ENCODE data around the gene CPNE7. TPM values are rescaled to one million over a fixed set of nuclear protein-coding genes. Genes with fewer than 3 reads are reported as not detected.

Gene CPNE7
- total and polyA plus RNA-seq, 2 donors (not counting 1 experiment from before 2014, with no cell fraction given): 0.51 to 0.76 TPM

- CTCF ChIA-PET: interaction anchor here (0.6 to 1.0 kb wide), 2 partner anchors 36 to 57 kb away, joined by 3 read pairs; no protein-coding TSS in a partner anchor
- H3K9me3 ChIP-seq (ENCODE audit: control extremely low read depth in 1 of 3, control insufficient read depth in 2 of 3, insufficient read depth in 1 of 3, low read length in 2 of 3): no peaks in the 10 kb centered on the region
- peaks cover 38 to 41% of the 10 kb centered on the region in 2 donors for H3K4me1 ChIP-seq (ENCODE audit: control insufficient read depth in 2 of 2, insufficient read depth in 2 of 2, low read length in 2 of 2)
- peaks cover 56% of the 10 kb centered on the region for H4K20me1 ChIP-seq (ENCODE audit: control insufficient read depth, insufficient read depth, low read length, poor library complexity, severe bottlenecking)
- DNase-seq: peak; percentile 59
- WGBS (ENCODE audit: insufficient coverage): 4% methylated on average over 46 of the region's 46 CpGs
- intact Hi-C loops (cut with micrococcal nuclease): loop anchor here (10.0 kb wide), 1 partner anchor 881 kb away; the partner anchor contains the start of gene SNAI3
- H3K36me3 ChIP-seq (replicated peaks in 1 of 2; ENCODE audit: control extremely low read depth in 1 of 2, control insufficient read depth in 1 of 2, extremely low read depth in 1 of 2, insufficient read depth in 2 of 2, low read length in 1 of 2): peaks cover 4 to 40% of the 10 kb centered on the region in 2 experiments
- TF ChIP-seq EZH2 (IDR thresholded peaks at IDR 0.05; ENCODE audit: borderline replicate concordance, insufficient read depth, low read depth, low read length, poor library complexity, severe bottlenecking): no peak
- TF ChIP-seq, protein P1, sequence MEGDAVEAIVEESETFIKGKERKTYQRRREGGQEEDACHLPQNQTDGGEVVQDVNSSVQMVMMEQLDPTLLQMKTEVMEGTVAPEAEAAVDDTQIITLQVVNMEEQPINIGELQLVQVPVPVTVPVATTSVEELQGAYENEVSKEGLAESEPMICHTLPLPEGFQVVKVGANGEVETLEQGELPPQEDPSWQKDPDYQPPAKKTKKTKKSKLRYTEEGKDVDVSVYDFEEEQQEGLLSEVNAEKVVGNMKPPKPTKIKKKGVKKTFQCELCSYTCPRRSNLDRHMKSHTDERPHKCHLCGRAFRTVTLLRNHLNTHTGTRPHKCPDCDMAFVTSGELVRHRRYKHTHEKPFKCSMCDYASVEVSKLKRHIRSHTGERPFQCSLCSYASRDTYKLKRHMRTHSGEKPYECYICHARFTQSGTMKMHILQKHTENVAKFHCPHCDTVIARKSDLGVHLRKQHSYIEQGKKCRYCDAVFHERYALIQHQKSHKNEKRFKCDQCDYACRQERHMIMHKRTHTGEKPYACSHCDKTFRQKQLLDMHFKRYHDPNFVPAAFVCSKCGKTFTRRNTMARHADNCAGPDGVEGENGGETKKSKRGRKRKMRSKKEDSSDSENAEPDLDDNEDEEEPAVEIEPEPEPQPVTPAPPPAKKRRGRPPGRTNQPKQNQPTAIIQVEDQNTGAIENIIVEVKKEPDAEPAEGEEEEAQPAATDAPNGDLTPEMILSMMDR (IDR thresholded peaks at IDR 0.05): peak; percentile 33
- peak overlapping the region; percentile 25 for H2AFZ ChIP-seq (ENCODE audit: insufficient read depth, low read depth, low read length, poor library complexity, severe bottlenecking)
- H3K9ac ChIP-seq (ENCODE audit: low read length): peak overlapping the region; percentile 52
- peaks cover 0 to 4% (median 0%) of the 10 kb centered on the region in 4 experiments for H3K27me3 ChIP-seq (replicated peaks in 1 of 4; ENCODE audit: control extremely low read depth in 1 of 4, control insufficient read depth in 3 of 4, insufficient read depth in 4 of 4, low read length in 3 of 4)
- peaks cover 12% of the 10 kb centered on the region for H3K79me2 ChIP-seq (ENCODE audit: control insufficient read depth, insufficient read depth, low read length)
- POLR2A ChIA-PET: no interaction called here
- H3K4me2 ChIP-seq (replicated peaks; ENCODE audit: low read depth, low read length, poor library complexity, severe bottlenecking): peak overlapping the region; percentile 79
- H3K4me3 ChIP-seq (ENCODE audit: control extremely low read depth in 1 of 5, extremely low read depth in 1 of 5, insufficient read depth in 1 of 5, low read depth in 2 of 5, low read length in 4 of 5): peak overlapping the region in 4 of 5 experiments; percentile 10 to 45 (median 32)
- no peak overlapping the region for H3K27ac ChIP-seq (ENCODE audit: low read length in 2 of 2)
- ATAC-seq (ENCODE audit: low read depth): peak; percentile 62
- Mint-ChIP-seq H3K9me3 (ENCODE audit: insufficient read depth) (no peaks in the 10 kb centered on the region), H3K4me3 (peak overlapping the region; percentile 70), H3K4me1 (peaks cover 46% of the 10 kb centered on the region), H3K27ac (peak overlapping the region; percentile 67), H3K27me3 (no peaks in the 10 kb centered on the region)
Observed at GRCh38 chr16:89565506-89566372, 9.8 kb upstream of the CPNE7 start.

All from B cell (primary cell).